ENCODE measurements around the gene BANK1. TPM values are rescaled to one million over a fixed set of nuclear protein-coding genes. Genes with fewer than 3 reads are reported as not detected.
A peak's percentile ranks its signal among the peaks of the same experiment; 100 is the strongest.
"Not testable (repeated sequence)": the region's sequence is repeated elsewhere in the genome, so short reads cannot be mapped to it uniquely, and the experiment has no call there.

Gene BANK1
- total RNA-seq, 1 experiment from 2014 or later, result 0.14 TPM

DNA sequence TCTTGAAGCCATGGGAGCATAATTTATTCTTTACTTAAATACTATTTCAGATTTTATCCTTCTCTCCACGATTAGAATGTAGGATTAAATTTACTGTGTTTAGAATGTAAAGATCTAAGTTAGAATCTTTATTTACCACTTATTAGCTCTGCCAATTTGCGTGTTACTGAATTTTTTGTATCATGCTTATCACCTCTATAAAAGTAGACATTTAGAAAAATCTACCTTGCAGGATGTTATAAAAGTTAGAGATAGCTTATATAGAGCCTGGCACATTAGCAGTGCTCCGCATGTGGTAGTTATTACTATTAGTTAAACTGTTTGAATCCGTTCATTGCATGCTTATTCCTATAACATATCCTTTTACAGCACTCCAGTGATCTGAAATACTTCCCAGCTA, 97.9 kb downstream of the BANK1 start:
- Histone ChIP-seq H3K27ac (no peak overlapping the region), H3K27me3 (no peaks in the 10 kb centered on the region), H3K4me3 (no peak overlapping the region), H3K9me3 (replicated peaks) (no peaks in the 10 kb centered on the region), H3K36me3 (no peaks in the 10 kb centered on the region), H3K4me1 (no peaks in the 10 kb centered on the region)
- no peak for DNase-seq

DNA sequence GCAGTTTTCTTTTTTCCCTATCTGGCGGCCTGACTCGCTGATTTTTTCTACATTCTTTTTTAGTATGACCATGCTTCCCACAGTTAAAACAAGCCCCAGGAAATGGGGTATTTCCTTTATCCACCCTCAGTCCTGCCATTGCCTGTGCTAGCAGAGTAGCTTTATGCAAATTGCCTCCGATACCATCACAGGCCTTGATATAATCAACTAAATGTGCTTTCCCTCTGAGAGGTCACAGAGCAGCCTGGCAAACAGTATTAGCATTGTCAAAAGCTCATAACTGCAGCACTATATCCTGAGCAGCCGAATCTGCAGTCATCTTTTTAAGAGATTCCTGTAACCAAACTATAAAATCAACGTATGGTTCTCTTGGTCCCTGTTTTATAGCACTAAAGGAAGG, 115.0 kb downstream of the BANK1 start:
- H3K27ac ChIP-seq; H3K36me3 ChIP-seq; H3K9me3 ChIP-seq (replicated peaks); H3K4me1 ChIP-seq; H3K27me3 ChIP-seq; DNase-seq; H3K4me3 ChIP-seq: not testable (repeated sequence)

DNA sequence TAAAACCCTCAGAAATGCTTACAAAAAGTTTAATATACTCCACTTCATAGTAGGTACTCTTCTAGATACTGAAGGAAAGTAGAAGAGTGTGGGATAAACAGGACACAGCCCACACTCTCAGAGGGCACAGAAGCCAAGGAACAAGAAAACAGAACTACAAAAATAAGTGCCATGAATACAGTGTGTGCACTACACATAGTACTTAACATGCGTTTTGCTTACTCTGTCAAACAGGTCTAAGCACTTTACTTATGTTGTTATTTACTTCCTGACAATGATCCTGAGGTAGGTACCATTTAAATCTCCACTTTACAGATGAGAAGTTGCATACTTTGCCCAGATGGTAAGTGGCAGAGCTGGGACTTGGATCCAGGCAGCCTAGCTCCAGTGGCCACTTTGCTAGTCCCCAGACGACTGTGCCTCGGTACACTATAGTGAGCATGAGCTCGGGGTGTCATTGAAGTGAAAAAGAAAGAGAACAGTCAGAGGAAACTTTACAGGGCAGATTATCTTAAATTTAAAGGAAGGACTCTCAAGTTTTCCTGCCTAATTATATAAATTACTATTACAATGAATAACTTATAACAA, 120.3 kb downstream of the BANK1 start:
- Histone ChIP-seq H3K36me3 (no peaks in the 10 kb centered on the region), H3K27ac (no peak overlapping the region), H3K27me3 (no peaks in the 10 kb centered on the region), H3K4me1 (peaks cover 4% of the 10 kb centered on the region; the same call in 1 of the 2 replicates), H3K9me3 (replicated peaks) (0 out of 2 replicates have a peak, but pooled peaks cover 4% of the 10 kb centered on the region), H3K4me3 (no peak overlapping the region)
- no peak for DNase-seq

DNA sequence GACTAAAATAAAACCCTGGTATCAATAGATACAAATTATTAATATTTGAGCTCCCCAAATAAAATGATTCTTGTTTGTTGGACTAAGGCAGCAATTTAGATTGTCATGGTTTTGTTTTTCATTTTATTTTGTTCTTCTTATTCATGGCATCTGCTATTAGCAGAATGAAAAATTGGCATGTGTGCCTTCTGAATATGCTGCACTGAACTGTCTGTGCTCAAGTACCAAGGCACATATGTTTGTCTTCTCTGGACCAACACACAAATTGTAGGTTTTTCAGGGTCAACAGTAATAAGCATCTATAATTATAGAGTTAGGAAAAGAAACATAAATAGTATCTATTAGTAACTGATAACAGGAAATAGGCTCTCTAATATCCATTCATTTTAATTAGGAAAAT, 121.1 kb downstream of the BANK1 start:
- no peak for DNase-seq
- H3K4me3 ChIP-seq, result no peak overlapping the region
- H3K27ac ChIP-seq, result peak overlapping the region; percentile 22; the same call in 1 of the 2 replicates
- no peaks in the 10 kb centered on the region for H3K27me3 ChIP-seq
- no peaks in the 10 kb centered on the region for H3K36me3 ChIP-seq
- H3K4me1 ChIP-seq, result peaks cover 4% of the 10 kb centered on the region; the same call in 1 of the 2 replicates
- H3K9me3 ChIP-seq (replicated peaks), result 0 out of 2 replicates have a peak, but pooled peaks cover 4% of the 10 kb centered on the region

DNA sequence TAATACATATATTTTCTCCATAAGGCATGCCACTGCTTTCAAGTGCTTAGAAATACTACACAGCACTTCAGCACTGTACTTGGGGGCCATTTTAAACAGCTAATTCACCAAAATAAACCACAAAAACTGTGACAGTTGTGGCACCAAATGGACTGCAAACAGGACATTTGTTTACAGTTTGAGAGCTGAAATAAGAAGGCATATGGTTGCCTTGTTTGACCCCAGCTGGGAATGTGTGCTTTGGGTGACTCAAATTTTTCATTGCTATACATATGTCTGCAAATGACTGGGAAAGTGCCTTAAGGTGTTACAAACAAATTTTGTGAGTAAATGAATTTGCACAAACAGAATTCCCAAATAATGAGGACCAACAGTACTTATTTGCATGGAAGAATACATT, 124.2 kb downstream of the BANK1 start:
- Histone ChIP-seq H3K27ac (no peak overlapping the region), H3K36me3 (no peaks in the 10 kb centered on the region), H3K27me3 (no peaks in the 10 kb centered on the region), H3K9me3 (replicated peaks) (no peaks in the 10 kb centered on the region), H3K4me3 (no peak overlapping the region), H3K4me1 (peaks cover 4% of the 10 kb centered on the region; the same call in 1 of the 2 replicates)
- DNase-seq, result no peak

DNA sequence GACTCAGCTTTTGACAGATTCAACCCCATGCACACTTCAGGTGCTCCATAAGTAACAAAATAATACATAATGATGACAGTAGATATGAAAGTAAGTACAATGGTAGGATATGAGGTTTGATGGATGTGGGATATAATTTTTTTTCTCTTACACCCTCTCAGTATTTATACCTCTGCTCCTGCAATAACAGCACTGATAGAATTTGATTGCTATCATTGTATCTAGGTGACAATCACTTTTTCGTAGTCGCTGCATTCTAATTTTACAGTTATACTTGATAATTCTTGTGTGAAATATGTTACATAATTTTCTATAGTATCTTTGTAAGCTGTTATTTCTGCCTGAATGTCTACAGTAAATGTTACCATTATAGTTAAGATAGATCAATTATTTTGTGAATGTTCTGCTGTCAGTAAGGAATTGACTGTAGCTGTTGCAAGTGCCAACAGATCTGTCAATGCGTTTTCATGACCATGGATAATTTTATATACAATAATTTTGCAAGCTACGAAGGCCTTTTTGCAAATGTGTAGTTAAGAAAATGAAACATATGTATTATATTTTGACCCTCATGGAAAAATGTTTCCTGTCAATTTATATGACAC, 128.9 kb downstream of the BANK1 start:
- Histone ChIP-seq H3K4me1 (no peaks in the 10 kb centered on the region), H3K27me3 (no peaks in the 10 kb centered on the region)
- no peak for DNase-seq

DNA sequence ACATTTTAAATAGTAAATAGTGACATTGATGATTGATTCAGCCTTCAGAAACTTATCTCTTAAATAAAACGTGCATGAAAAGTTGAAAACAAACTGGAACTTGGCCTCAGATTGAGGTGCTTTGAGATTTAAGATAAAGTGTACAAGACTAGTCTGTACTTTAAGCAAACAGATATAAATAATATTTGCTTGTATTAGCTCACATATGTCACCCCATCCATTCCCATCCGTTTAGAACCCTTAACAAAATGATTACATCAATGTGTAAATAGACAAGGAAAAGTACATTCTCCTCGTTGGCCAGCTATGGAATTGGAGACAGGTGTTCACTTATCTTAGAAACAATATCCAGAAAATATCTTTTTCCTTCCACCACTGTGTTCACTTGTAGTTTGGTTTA, 130.8 kb downstream of the BANK1 start:
- H3K4me1 ChIP-seq, result no peaks in the 10 kb centered on the region
- no peaks in the 10 kb centered on the region for H3K36me3 ChIP-seq
- H3K27ac ChIP-seq, result no peak overlapping the region
- DNase-seq, result no peak
- H3K9me3 ChIP-seq (replicated peaks), result no peaks in the 10 kb centered on the region
- H3K27me3 ChIP-seq, result no peaks in the 10 kb centered on the region
- H3K4me3 ChIP-seq, result no peak overlapping the region

More for the DNA sequence above, 128.9 kb downstream of the BANK1 start:
- Histone ChIP-seq H3K36me3 (no peaks in the 10 kb centered on the region), H3K4me3 (no peak overlapping the region), H3K27ac (no peak overlapping the region), H3K9me3 (replicated peaks) (no peaks in the 10 kb centered on the region)

DNA sequence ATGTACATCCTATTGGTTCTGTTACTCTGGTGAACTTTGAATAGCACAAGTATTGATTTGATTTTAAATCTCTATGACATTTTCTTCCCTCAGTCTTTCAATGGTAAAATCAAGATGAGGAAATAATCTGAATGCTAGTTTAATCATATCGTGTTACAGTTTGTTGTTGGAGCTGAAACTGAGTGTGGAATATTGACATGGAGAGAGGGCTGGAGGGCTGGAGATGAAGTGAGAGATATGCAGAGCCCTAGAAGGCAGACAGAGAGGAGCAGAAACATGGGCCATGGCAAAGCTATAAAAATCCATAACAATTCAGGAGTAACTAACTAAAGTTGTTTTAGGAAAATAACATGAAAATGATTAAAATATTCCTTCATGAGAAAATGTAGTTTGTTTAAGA, 141.1 kb downstream of the BANK1 start:
- no peaks in the 10 kb centered on the region for H3K9me3 ChIP-seq (replicated peaks)
- no peak overlapping the region for H3K4me3 ChIP-seq
- H3K27ac ChIP-seq, result no peak overlapping the region
- no peaks in the 10 kb centered on the region for H3K36me3 ChIP-seq
- H3K4me1 ChIP-seq, result no peaks in the 10 kb centered on the region
- DNase-seq, result no peak
- H3K27me3 ChIP-seq, result no peaks in the 10 kb centered on the region

DNA sequence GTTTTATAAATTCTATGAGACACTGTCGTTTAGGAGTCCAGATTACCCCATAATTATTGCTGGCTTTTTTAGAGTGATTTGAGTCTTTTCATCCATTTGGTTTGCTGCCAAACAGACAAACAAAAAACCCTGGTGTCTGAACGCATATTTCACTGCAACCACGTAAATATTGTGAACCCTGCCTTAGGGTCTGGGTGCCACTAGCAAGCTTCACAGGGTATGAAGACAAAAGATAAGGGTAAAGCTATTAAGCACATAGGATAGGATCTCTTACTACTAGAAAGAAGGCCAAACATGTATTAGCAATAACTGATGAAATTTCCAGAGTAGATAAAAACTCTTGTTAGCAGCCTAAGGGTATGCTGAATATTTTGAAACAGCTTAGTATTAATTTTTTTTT, 143.3 kb downstream of the BANK1 start:
- no peak overlapping the region for H3K27ac ChIP-seq

DNA sequence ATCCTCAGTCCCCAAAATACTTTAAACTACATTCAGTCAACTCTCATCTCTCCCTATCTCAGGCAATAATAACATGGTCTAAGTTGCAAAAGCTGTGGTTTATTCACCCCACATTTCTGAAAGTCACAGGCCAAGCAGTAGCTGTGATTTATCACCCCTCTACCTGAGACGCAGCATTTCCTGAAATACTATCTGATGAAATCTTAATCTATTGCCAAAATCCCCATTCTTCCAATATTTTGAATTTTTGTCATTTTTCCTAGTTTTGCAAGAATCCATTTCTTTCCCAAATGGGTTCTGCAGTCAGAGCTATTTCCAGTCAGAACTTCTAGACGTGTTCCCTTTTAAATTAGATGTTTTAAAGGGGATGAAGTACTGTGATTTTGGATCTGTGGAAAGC, 148.3 kb downstream of the BANK1 start:
- Histone ChIP-seq H3K36me3 (no peaks in the 10 kb centered on the region), H3K4me3 (no peak overlapping the region), H3K27me3 (no peaks in the 10 kb centered on the region), H3K9me3 (replicated peaks) (no peaks in the 10 kb centered on the region), H3K4me1 (no peaks in the 10 kb centered on the region), H3K27ac (no peak overlapping the region)
- DNase-seq, result no peak

More for the DNA sequence above, 143.3 kb downstream of the BANK1 start:
- no peak for DNase-seq
- Histone ChIP-seq H3K4me3 (no peak overlapping the region), H3K36me3 (no peaks in the 10 kb centered on the region), H3K27me3 (no peaks in the 10 kb centered on the region), H3K9me3 (replicated peaks) (no peaks in the 10 kb centered on the region), H3K4me1 (no peaks in the 10 kb centered on the region)

DNA sequence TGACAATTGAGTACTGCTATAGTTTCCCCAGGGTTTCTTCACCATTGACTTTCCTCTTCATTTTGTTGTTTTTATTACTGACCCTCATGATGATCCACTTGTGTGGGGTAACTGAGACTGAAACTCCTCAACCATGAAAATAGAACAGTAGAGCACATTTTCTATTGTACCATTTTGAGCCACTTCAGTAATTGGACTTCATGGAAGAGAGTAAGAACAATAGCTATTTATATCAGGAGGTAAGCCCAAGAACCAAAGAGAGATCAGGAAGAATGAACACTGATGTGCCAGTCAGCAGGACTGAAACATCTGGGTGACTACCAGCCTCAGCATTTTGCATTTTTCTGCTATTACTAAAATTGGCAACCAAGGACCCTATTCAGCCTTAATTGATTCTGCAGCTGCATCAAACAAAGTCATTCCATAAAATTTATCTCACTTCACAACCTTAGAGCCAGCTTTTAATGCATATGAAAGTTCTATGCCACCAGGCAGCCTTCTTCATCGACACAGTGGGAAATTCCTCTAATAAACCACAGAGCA, 151.4 kb downstream of the BANK1 start:
- Histone ChIP-seq H3K27ac (no peak overlapping the region), H3K27me3 (no peaks in the 10 kb centered on the region), H3K36me3 (no peaks in the 10 kb centered on the region), H3K4me3 (no peak overlapping the region), H3K9me3 (replicated peaks) (no peaks in the 10 kb centered on the region), H3K4me1 (no peaks in the 10 kb centered on the region)
- DNase-seq, result no peak

DNA sequence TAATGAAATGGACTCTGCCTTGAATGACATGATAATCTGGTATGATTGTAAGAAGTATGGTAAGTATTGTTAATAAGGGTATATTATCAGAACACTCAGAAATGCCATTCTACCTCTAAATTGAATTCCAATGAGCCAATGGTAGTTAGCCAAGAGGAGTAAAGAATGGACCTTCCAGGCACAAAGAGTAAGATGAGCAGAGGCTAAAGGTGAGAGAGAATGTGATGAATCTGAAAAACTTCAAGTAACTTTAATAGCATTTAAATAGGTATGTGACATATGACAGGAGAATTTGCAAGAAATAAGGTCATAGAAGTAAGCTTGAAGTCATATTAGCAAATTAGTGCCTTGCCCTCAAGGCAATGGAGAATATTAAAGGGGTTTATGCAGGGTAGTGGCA, 152.4 kb downstream of the BANK1 start:
- H3K36me3 ChIP-seq, result no peaks in the 10 kb centered on the region
- DNase-seq, result no peak
- no peak overlapping the region for H3K27ac ChIP-seq
- H3K9me3 ChIP-seq (replicated peaks), result no peaks in the 10 kb centered on the region
- H3K27me3 ChIP-seq, result no peaks in the 10 kb centered on the region
- H3K4me1 ChIP-seq, result no peaks in the 10 kb centered on the region
- no peak overlapping the region for H3K4me3 ChIP-seq

DNA sequence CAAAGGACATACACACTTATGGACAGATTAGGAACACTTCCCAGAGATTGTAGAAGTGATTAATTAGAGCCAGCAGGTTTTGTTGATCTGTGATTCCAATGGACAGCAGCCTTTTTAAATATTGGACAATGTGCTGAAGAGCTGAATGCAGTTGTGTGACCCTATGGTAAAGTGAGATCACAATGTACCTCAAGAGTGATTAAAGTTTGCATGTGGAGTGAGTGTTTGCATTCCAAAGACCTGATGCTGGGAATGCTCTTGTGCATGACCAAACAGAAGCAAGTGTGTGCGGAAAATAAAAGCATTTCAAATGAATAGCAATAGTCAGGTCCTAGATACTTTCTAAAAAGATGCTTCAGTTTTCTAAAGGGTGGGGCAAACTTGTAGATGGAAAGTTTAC, 154.1 kb downstream of the BANK1 start:
- H3K36me3 ChIP-seq, result no peaks in the 10 kb centered on the region
- H3K27me3 ChIP-seq, result no peaks in the 10 kb centered on the region
- no peak for DNase-seq
- no peaks in the 10 kb centered on the region for H3K9me3 ChIP-seq (replicated peaks)
- no peaks in the 10 kb centered on the region for H3K4me1 ChIP-seq
- H3K27ac ChIP-seq, result no peak overlapping the region
- H3K4me3 ChIP-seq, result no peak overlapping the region

DNA sequence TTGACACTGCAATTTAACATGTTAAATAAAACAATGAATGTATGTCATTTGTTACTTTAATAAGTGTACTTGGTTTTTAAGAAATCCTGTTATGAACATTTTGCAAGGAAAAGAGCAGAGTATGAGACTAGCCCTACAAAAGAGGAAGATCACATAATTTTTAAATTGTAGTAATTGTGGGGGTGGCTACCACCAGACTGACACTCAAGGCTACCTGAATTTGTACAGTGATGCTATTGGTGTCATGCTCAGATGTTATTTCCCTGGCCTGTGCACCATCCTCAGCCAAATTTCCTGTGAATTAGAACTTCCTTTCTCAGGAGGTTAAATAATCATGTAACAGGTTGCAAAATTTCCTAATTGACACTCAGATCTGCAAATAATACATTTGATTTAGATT, 157.5 kb downstream of the BANK1 start:
- Histone ChIP-seq H3K4me1 (peaks cover under 1% of the 10 kb centered on the region; the same call in 1 of the 2 replicates), H3K36me3 (no peaks in the 10 kb centered on the region), H3K27ac (no peak overlapping the region), H3K4me3 (no peak overlapping the region), H3K27me3 (no peaks in the 10 kb centered on the region), H3K9me3 (replicated peaks) (no peaks in the 10 kb centered on the region)
- no peak for DNase-seq

DNA sequence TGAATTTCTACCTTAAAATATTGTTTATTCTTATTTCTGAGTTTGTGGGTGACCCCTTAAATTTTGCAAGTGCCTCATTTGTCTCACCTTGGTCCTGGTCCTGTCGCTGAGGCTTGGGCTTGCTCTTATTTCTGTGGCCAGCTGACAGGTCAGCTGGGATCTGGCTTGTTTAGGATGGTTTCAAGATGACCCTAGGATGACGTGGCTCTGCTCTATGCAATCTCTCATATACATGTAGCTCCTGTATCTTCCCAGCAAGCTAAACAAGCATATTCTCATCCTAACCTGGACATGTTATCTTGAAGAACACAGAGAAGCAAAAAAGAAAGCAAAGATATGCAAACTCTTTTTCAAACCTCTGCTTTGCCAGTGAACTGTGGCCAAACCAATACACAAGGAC, 158.4 kb downstream of the BANK1 start:
- Histone ChIP-seq H3K4me1 (peaks cover 10% of the 10 kb centered on the region; the same call in 1 of the 2 replicates), H3K27ac (no peak overlapping the region), H3K36me3 (no peaks in the 10 kb centered on the region), H3K9me3 (replicated peaks) (no peaks in the 10 kb centered on the region), H3K27me3 (no peaks in the 10 kb centered on the region), H3K4me3 (no peak overlapping the region)
- DNase-seq, result no peak
